GM12878 (cell line): ENCODE results near the gene PAOX. TPM values are rescaled to one million over a fixed set of nuclear protein-coding genes. Genes with fewer than 3 reads are reported as not detected.

ENCODE experiments used
- ATAC-seq: fragments of 200-7000 bp; cut with Tn5 transposase; 3 replicates; pipeline ENCODE4 v1.9.1; 2020; ENCODE audit warnings: mild to moderate bottlenecking, moderate library complexity
- BruUV-seq: library from RNA; stranded (reverse); fragments of 400-500 nt; replicated peaks from 2 replicates; lab custom pipeline; 2021; lab: Mats Ljungman, UMichigan
- CTCF ChIA-PET: fragments of 300-600 bp; sonication (Branson Sonifier 250); formaldehyde crosslinking; extraction: SDS; loops from one replicate; lab custom pipeline; 2021; ENCODE audit warnings: inconsistent platforms; lab: Yijun Ruan, JAX
- POLR2A ChIA-PET: fragments of 350-600 bp; formaldehyde crosslinking; extraction: SDS; loops from one replicate; lab custom pipeline; 2021; ENCODE audit warnings: inconsistent platforms; lab: Charles Lee
- RAD21 ChIA-PET: fragments of 300-600 bp; sonication (Branson Sonifier 250); formaldehyde crosslinking; loops from one replicate; lab custom pipeline; 2023; ENCODE audit warnings: antibody characterized with exemption; ENCODE audit not compliant: unreplicated experiment; lab: Charles Lee
- SMC1A ChIA-PET: fragments of 300-600 bp; sonication (Branson Sonifier 250); formaldehyde crosslinking; loops from one replicate; lab custom pipeline; 2023; ENCODE audit not compliant: unreplicated experiment, uncharacterized antibody; lab: Charles Lee
- DNase-seq: peaks from one replicate; pipeline ENCODE4 v3.0.0-alpha.2; 2011; ENCODE audit warnings: low read depth, low spot score
- FAIRE-seq: peaks from 3 replicates; lab custom pipeline; 2011; peaks lifted over from hg19 to GRCh38; lab: Jason Lieb, UNC
- H2AFZ ChIP-seq: 2 replicates; pipeline ENCODE4 v1.6.0; 2011; ENCODE audit warnings: low read depth, low read length, control low read depth; ENCODE audit not compliant: control insufficient read depth
- H3K27ac ChIP-seq: 2 replicates; pipeline ENCODE4 v1.5.1; 2011; ENCODE audit warnings: control low read depth; ENCODE audit not compliant: control insufficient read depth, insufficient read depth
- H3K27me3 ChIP-seq, 2 experiments: replicated peaks in 1 of 2; 2 replicates each; pipeline versions ENCODE4 v1.6.0 to v1.6.1; 2011; ENCODE audit warnings: low read length in 1 of 2; ENCODE audit not compliant: control insufficient read depth in 2 of 2, insufficient read depth in 2 of 2
- H3K36me3 ChIP-seq, 2 experiments: 2 replicates each; pipeline ENCODE4 v1.5.1; 2011; ENCODE audit warnings: low read length in 1 of 2; ENCODE audit not compliant: control insufficient read depth in 2 of 2, insufficient read depth in 2 of 2
- H3K4me1 ChIP-seq: 2 replicates; pipeline ENCODE4 v1.6.1; 2011; ENCODE audit warnings: mild to moderate bottlenecking, low read length, moderate library complexity, mixed read lengths; ENCODE audit not compliant: control insufficient read depth, insufficient read depth
- H3K4me2 ChIP-seq: 2 replicates; pipeline ENCODE4 v1.6.0; 2011; ENCODE audit warnings: control low read depth; ENCODE audit not compliant: control insufficient read depth, insufficient read depth
- H3K4me3 ChIP-seq: fragments of 200-600 bp; sonication (generic); 2 replicates; pipeline ENCODE4 v1.5.1; 2016
- H3K79me2 ChIP-seq: 2 replicates; pipeline ENCODE4 v1.6.0; 2011; ENCODE audit warnings: low read length; ENCODE audit not compliant: control insufficient read depth, insufficient read depth
- H3K9ac ChIP-seq: 2 replicates; pipeline ENCODE4 v1.8.0; 2011; ENCODE audit warnings: low read length, control low read depth, mixed read lengths; ENCODE audit not compliant: control insufficient read depth, insufficient read depth
- H3K9me3 ChIP-seq: replicated peaks from 3 replicates; pipeline ENCODE4 v1.5.1; 2011; ENCODE audit warnings: mild to moderate bottlenecking, low read length; ENCODE audit not compliant: control insufficient read depth, insufficient read depth
- H4K20me1 ChIP-seq: 2 replicates; pipeline ENCODE4 v1.6.0; 2011; ENCODE audit not compliant: control insufficient read depth, insufficient read depth
- EED ChIP-seq: sonication (generic); IDR thresholded peaks from 2 replicates; pipeline ENCODE4 v1.6.1; 2016; ENCODE audit warnings: antibody characterized with exemption, low read depth
- POLR2A ChIP-seq: IDR thresholded peaks from 2 replicates; pipeline ENCODE4 v1.6.1; 2011; ENCODE audit warnings: low read depth, mild to moderate bottlenecking, low read length
- RELA ChIP-seq: fragments of 450-650 bp; IDR thresholded peaks from 2 replicates; pipeline ENCODE4 v1.8.0; 2014; ENCODE audit warnings: borderline replicate concordance; ENCODE audit not compliant: partially characterized antibody
- RELB ChIP-seq: fragments of 450-650 bp; IDR thresholded peaks from 2 replicates; pipeline ENCODE4 v1.6.1; 2017; ENCODE audit warnings: low read depth, mild to moderate bottlenecking, moderate library complexity
- REST ChIP-seq: IDR thresholded peaks from 2 replicates; pipeline ENCODE4 v1.6.1; 2012; ENCODE audit warnings: mild to moderate bottlenecking, low read depth, low read length
- SREBF2 ChIP-seq: IDR thresholded peaks from 2 replicates; pipeline ENCODE4 v1.6.1; 2012; ENCODE audit warnings: mild to moderate bottlenecking, low read length
- TCF12 ChIP-seq: IDR thresholded peaks from 2 replicates; pipeline ENCODE4 v1.6.1; 2011; ENCODE audit warnings: low read depth, mild to moderate bottlenecking, low read length
- WRNIP1 ChIP-seq: IDR thresholded peaks from 2 replicates; pipeline ENCODE4 v1.6.1; 2011; ENCODE audit warnings: low read depth, low read length, improper control_type of control experiment, borderline replicate concordance
- ZNF24 ChIP-seq: fragments of 450-650 bp; IDR thresholded peaks from 2 replicates; pipeline ENCODE4 v1.6.1; 2017; ENCODE audit warnings: antibody characterized with exemption, mild to moderate bottlenecking
- WGBS: methylation state at CpG from one replicate; pipeline ENCODE4 v1.1.6; 2016; ENCODE audit warnings: low lambda C conversion rate; ENCODE audit not compliant: insufficient replicate concordance, insufficient coverage; ENCODE audit errors: missing lambda C conversion rate; 5-methylcytosine and 5-hydroxymethylcytosine counted together
- in situ Hi-C: fragments of 300-500 bp; cut with MboI; formaldehyde crosslinking; loops from 9 replicates; pipeline ENCODE4 v1.14.3; 2018; ENCODE audit warnings: mixed read lengths
- intact Hi-C: fragments of 100-400 bp; cut with micrococcal nuclease; formaldehyde crosslinking; loops from one replicate; pipeline ENCODE4 v1.14.2; 2022; ENCODE audit not compliant: unreplicated experiment
- polyA plus RNA-seq, 11 experiments: library from polyadenylated mRNA; depleted of rRNA in 4 of 11; unstranded in 6 of 11; stranded (reverse) in 5 of 11; fragments of >200 nt; fragmentation: Nextera tagmentation in 4 of 11; fragmentation: Illumina TruSeq in 1 of 11; extraction: Ambion mirVana in 4 of 11; extraction: Trizol in 1 of 11; gene quantifications; 1 replicate in 1 of 11; 2 replicates in 10 of 11; pipeline versions ENCODE4 v1.2.1 to v1.2.3, GENCODE V29; 2011 to 2016; ENCODE audit warnings: inconsistent platforms in 2 of 11, missing spikeins in 2 of 11, low read depth in 1 of 11
- total RNA-seq, 4 experiments: library from RNA; depleted of rRNA in 3 of 4; stranded (reverse); fragments of >200 nt in 3 of 4; fragmentation: Illumina TruSeq in 1 of 4; extraction: Trizol in 1 of 4; gene quantifications; 2 replicates each; pipeline versions ENCODE4 v1.2.1 to v1.2.3, GENCODE V29; 2013 to 2021
- TF ChIP-seq, protein P1 (sequence below): fragments of 450-650 bp; conservative IDR thresholded peaks from 2 replicates; pipeline ENCODE4 v1.6.1; 2017; ENCODE audit warnings: mild to moderate bottlenecking, moderate library complexity

The PAOX gene
- total and polyA plus RNA-seq, 10 of the 15 experiments (the other 5 are each of a cell fraction or from before 2014, with no cell fraction given): 1.2 to 22.2 (median 10.5) TPM

DNA sequence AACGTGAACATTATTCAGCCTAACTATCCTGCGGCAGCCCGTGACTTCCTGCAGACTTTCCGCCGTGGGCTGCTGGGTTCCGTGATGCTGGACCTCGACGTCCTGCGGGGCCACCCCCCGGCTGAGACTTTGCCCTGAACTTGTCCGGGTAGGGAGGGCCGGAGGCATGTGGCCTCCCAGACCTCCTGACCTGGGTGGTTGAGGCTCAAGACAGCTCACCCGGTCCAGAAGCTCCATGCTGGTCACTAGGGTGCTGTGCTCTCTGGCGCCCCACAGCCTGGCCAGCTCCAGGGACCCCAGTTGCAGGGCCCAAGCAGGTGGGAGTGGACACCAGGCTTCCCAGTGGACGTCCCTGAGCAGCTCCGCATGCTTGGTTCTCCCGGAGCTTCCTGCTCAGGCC, 41.0 kb downstream of the PAOX start:
- no peak overlapping the region for H3K9ac ChIP-seq
- H3K36me3 ChIP-seq: peaks cover 4 to 17% of the 10 kb centered on the region in 2 experiments
- DNase-seq (no peak), ATAC-seq (no peak), FAIRE-seq (no peak)
- no peak overlapping the region for H3K4me3 ChIP-seq
- no peak overlapping the region for H3K4me2 ChIP-seq
- no peaks in the 10 kb centered on the region for H3K4me1 ChIP-seq
- no peak overlapping the region for H2AFZ ChIP-seq
- in situ Hi-C loops (loop anchor here (5.0 kb wide), 1 partner anchor 152 kb away; no protein-coding TSS in a partner anchor), intact Hi-C loops (no loop called here)
- H3K9me3 ChIP-seq: no peaks in the 10 kb centered on the region; the same call in 2 of the 3 replicates
- H3K27me3 ChIP-seq: no peaks in the 10 kb centered on the region
- ChIA-PET POLR2A (no interaction called here), SMC1A (no interaction called here), CTCF (no interaction called here), RAD21 (no interaction called here)
- no peaks in the 10 kb centered on the region for H4K20me1 ChIP-seq
- no peaks in the 10 kb centered on the region for H3K79me2 ChIP-seq
- BruUV-seq: no TSS peak
- WGBS: 94% methylated on average over 17 of the region's 17 CpGs
- TF ChIP-seq POLR2A (peak; percentile 18; the same call in 1 of the 2 replicates), WRNIP1 (no peak)
- TF ChIP-seq, protein P1, sequence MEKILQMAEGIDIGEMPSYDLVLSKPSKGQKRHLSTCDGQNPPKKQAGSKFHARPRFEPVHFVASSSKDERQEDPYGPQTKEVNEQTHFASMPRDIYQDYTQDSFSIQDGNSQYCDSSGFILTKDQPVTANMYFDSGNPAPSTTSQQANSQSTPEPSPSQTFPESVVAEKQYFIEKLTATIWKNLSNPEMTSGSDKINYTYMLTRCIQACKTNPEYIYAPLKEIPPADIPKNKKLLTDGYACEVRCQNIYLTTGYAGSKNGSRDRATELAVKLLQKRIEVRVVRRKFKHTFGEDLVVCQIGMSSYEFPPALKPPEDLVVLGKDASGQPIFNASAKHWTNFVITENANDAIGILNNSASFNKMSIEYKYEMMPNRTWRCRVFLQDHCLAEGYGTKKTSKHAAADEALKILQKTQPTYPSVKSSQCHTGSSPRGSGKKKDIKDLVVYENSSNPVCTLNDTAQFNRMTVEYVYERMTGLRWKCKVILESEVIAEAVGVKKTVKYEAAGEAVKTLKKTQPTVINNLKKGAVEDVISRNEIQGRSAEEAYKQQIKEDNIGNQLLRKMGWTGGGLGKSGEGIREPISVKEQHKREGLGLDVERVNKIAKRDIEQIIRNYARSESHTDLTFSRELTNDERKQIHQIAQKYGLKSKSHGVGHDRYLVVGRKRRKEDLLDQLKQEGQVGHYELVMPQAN: no peak
- H3K27ac ChIP-seq: no peak overlapping the region

- H4K20me1 ChIP-seq: no peaks in the 10 kb centered on the region
- H3K79me2 ChIP-seq: no peaks in the 10 kb centered on the region
- in situ Hi-C loops: loop anchor here (5.0 kb wide), 1 partner anchor 152 kb away; no protein-coding TSS in a partner anchor
- ChIA-PET RAD21 (no interaction called here), SMC1A (no interaction called here), POLR2A (no interaction called here), CTCF (no interaction called here)
- H3K4me3 ChIP-seq: no peak overlapping the region
- no peaks in the 10 kb centered on the region for H3K27me3 ChIP-seq
- no peak for FAIRE-seq
- no peaks in the 10 kb centered on the region for H3K4me1 ChIP-seq
- no peak for ATAC-seq
- no peak overlapping the region for H3K4me2 ChIP-seq
- no peak for DNase-seq
- BruUV-seq: no TSS peak
- intact Hi-C loops: no loop called here
- no peak overlapping the region for H2AFZ ChIP-seq
- WGBS: 90% methylated on average over 6 of the region's 6 CpGs
- no peak overlapping the region for H3K27ac ChIP-seq
- peaks cover 4 to 17% of the 10 kb centered on the region in 2 experiments for H3K36me3 ChIP-seq
- no peak overlapping the region for H3K9ac ChIP-seq
- no peaks in the 10 kb centered on the region; the same call in 2 of the 3 replicates for H3K9me3 ChIP-seq
- no peak for TF ChIP-seq RELB
- no peak for TF ChIP-seq RELA
- TF ChIP-seq EED: no peak
- TF ChIP-seq TCF12: no peak
- no peak for TF ChIP-seq REST
- TF ChIP-seq SREBF2: no peak
- TF ChIP-seq ZNF24: no peak
Observed at GRCh38 chr10:133420579-133420978, 41.5 kb downstream of the PAOX start.
